Choroid plexus epithelial cell (primary cell): Measurements from ENCODE around the gene RBM28.
A peak's percentile ranks its signal among the peaks of the same experiment; 100 is the strongest.

Source experiments
- DNase-seq: peaks from one replicate; pipeline ENCODE4 v3.0.0-alpha.2; 2010; ENCODE audit warnings: low read depth
- H3K4me3 ChIP-seq: 2 replicates; pipeline ENCODE4 v1.5.1; 2011; ENCODE audit warnings: low read depth, mild to moderate bottlenecking, control low read depth, low read length, moderate library complexity
- CTCF ChIP-seq: conservative IDR thresholded peaks from 2 replicates; pipeline ENCODE4 v1.5.1; 2011; ENCODE audit warnings: low read depth, mild to moderate bottlenecking, control low read depth, inconsistent platforms, low read length, moderate library complexity

The RBM28 gene

GRCh38 chr7:128266883-128267594, 76.7 kb downstream of the RBM28 start:
- peak; percentile 62 for DNase-seq
- H3K4me3 ChIP-seq = peak overlapping the region; percentile 47
- TF ChIP-seq CTCF = peak; percentile 16

GRCh38 chr7:128266529-128266882, 77.2 kb downstream of the RBM28 start:
- no peak overlapping the region for H3K4me3 ChIP-seq
- no peak for TF ChIP-seq CTCF

GRCh38 chr7:128265906-128266300, 77.8 kb downstream of the RBM28 start:
- no peak overlapping the region for H3K4me3 ChIP-seq
- DNase-seq = no peak
- TF ChIP-seq CTCF = no peak

More at GRCh38 chr7:128266529-128266882, 77.2 kb downstream of the RBM28 start:
- DNase-seq = no peak

- H3K4me3 ChIP-seq = no peak overlapping the region
- TF ChIP-seq CTCF = no peak
- DNase-seq = no peak
Observed at GRCh38 chr7:128265156-128265905, 78.4 kb downstream of the RBM28 start.

GRCh38 chr7:128264477-128264876, 79.2 kb downstream of the RBM28 start:
- DNase-seq = no peak
- no peak overlapping the region for H3K4me3 ChIP-seq
- TF ChIP-seq CTCF = no peak

GRCh38 chr7:128263420-128263819, 80.3 kb downstream of the RBM28 start:
- H3K4me3 ChIP-seq = no peak overlapping the region
- TF ChIP-seq CTCF = no peak

More at GRCh38 chr7:128263420-128263819, 80.3 kb downstream of the RBM28 start:
- DNase-seq = no peak
